GM06990 (cell line): Measurements from ENCODE around the gene SERPINE3.

ENCODE experiments used
- DNase-seq: peaks from one replicate; pipeline ENCODE4 v3.0.0-alpha.2; 2011; ENCODE audit not compliant: insufficient read length; ENCODE audit errors: extremely low read depth
- H3K27me3 ChIP-seq: replicated peaks from 2 replicates; pipeline ENCODE4 v1.6.0; 2011; ENCODE audit warnings: low read length; ENCODE audit not compliant: control insufficient read depth, insufficient read depth
- H3K36me3 ChIP-seq: 2 replicates; pipeline ENCODE4 v1.5.1; 2011; ENCODE audit warnings: low read length; ENCODE audit not compliant: control insufficient read depth, insufficient read depth
- H3K4me3 ChIP-seq: replicated peaks from 2 replicates; pipeline ENCODE4 v1.5.1; 2011; ENCODE audit warnings: low read depth, mild to moderate bottlenecking, control low read depth, low read length
- CTCF ChIP-seq: IDR thresholded peaks from 2 replicates; pipeline ENCODE4 v1.5.1; 2011; ENCODE audit warnings: low read length, control low read depth, mild to moderate bottlenecking, inconsistent platforms; ENCODE audit not compliant: insufficient read depth, poor library complexity, severe bottlenecking

SERPINE3 gene

GRCh38 chr13:51364404-51365008, 25.0 kb downstream of the SERPINE3 start:
- Histone ChIP-seq H3K27me3 (no peaks in the 10 kb centered on the region), H3K36me3 (peaks cover 7% of the 10 kb centered on the region), H3K4me3 (no peak overlapping the region)
- no peak for DNase-seq
- no peak for TF ChIP-seq CTCF

- Histone ChIP-seq H3K4me3 (no peak overlapping the region), H3K36me3 (peaks cover 6% of the 10 kb centered on the region), H3K27me3 (no peaks in the 10 kb centered on the region)
- no peak for DNase-seq
- no peak for TF ChIP-seq CTCF
Observed at GRCh38 chr13:51370116-51370515, 30.6 kb downstream of the SERPINE3 start.

- Histone ChIP-seq H3K27me3 (no peaks in the 10 kb centered on the region), H3K36me3 (peaks cover 6% of the 10 kb centered on the region), H3K4me3 (no peak overlapping the region)
- DNase-seq, result no peak
- no peak for TF ChIP-seq CTCF
Observed at GRCh38 chr13:51370811-51371210, 31.3 kb downstream of the SERPINE3 start.

GRCh38 chr13:51371768-51372399, 32.4 kb downstream of the SERPINE3 start:
- H3K36me3 ChIP-seq, result peaks cover 6% of the 10 kb centered on the region
- TF ChIP-seq CTCF, result no peak

GRCh38 chr13:51373451-51373850, 34.0 kb downstream of the SERPINE3 start:
- Histone ChIP-seq H3K36me3 (peaks cover 6% of the 10 kb centered on the region), H3K4me3 (no peak overlapping the region), H3K27me3 (no peaks in the 10 kb centered on the region)
- DNase-seq, result no peak
- TF ChIP-seq CTCF, result no peak

More at GRCh38 chr13:51371768-51372399, 32.4 kb downstream of the SERPINE3 start:
- no peak for DNase-seq
- H3K27me3 ChIP-seq, result no peaks in the 10 kb centered on the region
- no peak overlapping the region for H3K4me3 ChIP-seq
